GM15510 (cell line): ENCODE data around the gene TMEM108.

Experiments used
- POLR2A ChIP-seq: IDR thresholded peaks from 3 replicates; pipeline ENCODE4 v1.6.1; 2011; ENCODE audit warnings: borderline replicate concordance; ENCODE audit not compliant: insufficient read length; ENCODE audit errors: extremely low read depth

The TMEM108 gene

GRCh38 chr3:133418361-133418760 lies 380.2 kb downstream of the TMEM108 start:
- no peak for TF ChIP-seq POLR2A

DNA sequence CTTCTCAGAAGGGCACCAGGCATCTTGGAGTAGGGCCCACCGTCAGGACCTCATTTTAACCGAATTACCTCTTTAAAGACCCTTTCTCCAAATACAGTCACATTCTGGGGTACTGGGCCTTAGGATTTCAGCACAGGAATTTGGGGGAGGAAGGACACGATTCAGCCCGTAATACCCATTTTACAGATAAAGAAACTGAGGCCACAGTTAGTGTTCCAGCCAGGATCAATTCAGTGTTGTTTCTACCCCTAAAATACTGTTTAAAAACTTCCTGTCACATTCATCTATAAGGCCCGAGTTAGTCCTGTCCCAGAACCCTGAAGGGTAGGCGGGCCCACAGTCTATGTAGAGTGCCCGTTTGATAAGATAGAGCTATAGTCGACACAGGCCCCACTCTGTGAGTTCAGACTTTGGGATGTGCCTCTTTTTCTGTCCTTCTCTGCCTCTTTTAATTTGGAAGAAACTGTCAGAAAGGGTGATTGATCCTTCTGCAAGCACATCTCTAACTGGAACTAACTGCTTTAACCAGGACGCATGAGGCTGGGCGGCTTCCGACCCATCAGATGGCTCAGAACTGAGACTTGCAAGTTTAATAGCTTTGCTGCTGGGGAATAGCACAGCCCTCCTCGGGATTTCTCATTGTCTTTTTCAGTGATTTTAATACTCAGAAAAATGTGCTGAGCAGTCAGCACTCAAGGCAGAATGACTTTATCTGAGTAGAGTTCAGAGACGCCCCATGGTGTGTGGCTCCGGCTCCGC lies 381.1 kb downstream of the TMEM108 start:
- TF ChIP-seq POLR2A = no peak

DNA sequence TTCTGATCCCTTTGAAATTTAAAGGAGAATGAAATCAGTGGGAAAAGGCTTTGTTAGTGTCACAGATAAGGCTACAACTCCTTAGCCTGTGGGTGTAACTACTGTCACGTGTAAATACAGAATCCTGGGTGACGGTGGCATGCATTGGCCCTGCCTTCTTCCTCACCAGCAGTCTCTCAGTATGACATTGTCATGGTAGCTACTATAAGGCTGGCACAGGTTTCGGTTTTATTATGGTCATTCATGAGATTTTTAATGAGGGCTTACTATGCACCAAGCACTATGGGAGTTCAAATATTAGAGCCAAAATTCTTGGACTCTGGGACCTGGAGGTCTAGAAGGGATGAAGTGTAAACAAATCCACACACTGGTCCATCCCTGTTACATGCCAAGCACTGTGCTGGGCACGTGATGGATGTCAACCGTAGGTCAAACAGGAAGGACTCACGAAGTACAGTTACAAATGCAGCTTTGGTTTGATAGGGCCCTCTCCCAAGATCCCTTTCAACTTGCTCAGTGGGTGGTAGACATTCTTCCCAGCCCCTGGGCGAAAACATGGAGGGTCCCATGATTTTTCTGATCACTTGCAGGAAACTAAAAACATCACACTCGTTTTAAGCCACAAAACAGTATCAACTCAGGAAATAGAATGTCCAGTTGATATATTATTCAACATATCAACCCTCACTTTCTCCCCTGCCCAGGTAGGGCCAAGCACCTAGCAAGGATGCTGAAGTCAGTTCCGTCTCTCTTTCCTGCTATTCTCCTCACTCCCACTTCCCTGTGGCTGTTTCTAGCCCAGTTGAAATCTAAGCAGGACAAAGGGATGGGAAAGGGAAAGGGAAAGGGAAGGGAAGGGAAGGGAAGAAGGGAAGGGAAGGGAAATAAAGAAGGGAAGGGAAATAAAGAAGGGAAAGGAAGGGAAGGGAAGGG lies 387.0 kb downstream of the TMEM108 start:
- TF ChIP-seq POLR2A = peak; percentile 21

- no peak for TF ChIP-seq POLR2A
Observed at GRCh38 chr3:133425898-133426297, 387.7 kb downstream of the TMEM108 start.

DNA sequence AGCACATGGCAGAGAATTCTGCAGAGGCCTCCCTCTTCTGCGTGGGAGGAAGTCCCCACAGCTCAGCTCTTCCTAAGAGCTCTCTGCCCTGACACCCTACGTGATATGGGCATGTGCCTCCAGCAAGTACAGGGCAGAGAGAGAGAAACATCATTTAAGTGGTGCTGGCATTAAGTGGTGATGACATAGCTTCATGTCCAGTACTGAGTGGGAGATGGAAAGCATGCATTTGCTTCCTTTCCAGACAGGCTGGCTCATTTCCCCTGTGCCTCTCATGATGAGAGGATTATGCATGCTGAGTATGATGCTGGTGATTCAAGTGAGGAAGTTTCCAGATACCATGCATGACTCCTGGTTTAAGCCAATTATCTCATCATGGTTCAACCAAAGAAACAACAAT lies 388.5 kb downstream of the TMEM108 start:
- TF ChIP-seq POLR2A = no peak

DNA sequence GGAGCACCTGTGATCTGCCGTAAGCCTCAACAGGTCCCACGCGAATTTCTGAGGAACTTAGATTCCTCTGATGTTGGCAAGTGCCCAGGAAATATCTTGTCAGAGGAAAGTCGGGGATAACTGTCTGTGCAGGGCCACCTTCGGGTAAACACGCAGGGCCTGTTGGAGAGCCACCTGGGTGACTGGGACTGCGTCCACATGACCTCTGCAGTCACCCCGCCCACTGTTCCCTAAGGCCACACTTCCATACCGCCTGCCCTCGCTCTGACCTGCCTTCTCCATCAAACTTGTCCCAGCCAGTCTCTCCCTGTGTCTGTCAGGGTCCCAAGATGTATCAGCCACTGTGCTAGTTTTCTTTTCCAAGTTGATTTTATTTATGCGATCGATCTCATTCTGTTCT lies 390.4 kb downstream of the TMEM108 start:
- TF ChIP-seq POLR2A = no peak

DNA sequence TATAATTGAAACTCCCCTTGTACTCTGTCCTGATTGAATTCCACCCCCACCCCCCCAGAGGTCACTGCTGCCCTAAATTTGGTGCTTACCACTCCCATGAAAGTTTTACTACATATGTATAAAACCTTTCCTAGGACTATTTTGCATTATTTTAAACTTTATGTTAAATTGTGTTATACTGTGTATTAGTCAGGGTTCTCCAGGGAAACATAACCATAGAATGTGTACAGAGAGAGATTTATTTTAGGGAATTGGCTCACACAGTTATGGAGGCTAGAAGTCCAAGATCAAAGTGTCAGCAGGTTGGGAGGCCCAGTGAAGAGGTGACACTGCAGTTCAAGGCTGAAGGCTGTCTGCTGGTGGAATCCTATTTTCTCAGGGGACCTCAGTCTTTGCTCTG lies 390.9 kb downstream of the TMEM108 start:
- TF ChIP-seq POLR2A = no peak

DNA sequence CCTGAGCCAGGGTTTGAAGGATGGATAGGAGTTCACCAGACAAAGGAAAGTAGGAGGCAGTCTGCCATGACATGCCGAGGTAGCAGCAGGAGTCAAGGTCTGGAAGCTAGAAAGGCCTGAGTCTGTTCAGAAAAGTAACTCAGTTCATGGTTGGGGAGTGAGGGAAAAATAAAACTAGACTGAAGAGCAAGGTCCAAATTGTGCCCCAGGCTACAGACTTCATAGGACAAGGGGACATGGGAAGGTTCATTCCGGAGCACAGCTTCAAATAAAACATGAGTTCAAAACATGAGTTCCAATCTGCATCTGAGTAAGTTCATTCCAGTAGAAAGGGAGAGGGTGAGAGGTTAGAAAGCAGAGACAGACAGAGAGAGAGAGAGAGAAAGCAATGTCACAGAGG lies 401.4 kb downstream of the TMEM108 start:
- TF ChIP-seq POLR2A = no peak

GRCh38 chr3:133440652-133441051 lies 402.5 kb downstream of the TMEM108 start:
- TF ChIP-seq POLR2A = no peak

DNA sequence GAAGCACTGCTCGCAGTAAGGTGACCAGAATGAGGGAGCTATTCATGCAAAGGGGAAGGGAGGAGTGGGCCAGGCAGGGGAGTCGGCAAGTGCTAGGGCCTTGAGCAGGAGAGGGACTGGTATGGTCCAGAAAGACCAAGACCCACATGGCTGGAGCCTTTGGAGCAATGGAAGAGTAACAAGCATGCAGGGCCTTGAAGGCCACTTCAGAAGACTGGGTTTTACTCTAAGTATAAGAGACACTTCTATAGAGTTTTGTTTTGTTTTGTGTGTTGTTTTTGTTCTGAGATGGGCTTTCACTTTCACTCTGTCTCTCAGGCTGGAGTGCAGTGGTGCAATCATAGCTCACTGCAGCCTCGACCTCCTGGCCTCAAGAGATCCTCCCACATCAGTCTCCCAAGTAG lies 403.7 kb downstream of the TMEM108 start:
- TF ChIP-seq POLR2A = no peak

DNA sequence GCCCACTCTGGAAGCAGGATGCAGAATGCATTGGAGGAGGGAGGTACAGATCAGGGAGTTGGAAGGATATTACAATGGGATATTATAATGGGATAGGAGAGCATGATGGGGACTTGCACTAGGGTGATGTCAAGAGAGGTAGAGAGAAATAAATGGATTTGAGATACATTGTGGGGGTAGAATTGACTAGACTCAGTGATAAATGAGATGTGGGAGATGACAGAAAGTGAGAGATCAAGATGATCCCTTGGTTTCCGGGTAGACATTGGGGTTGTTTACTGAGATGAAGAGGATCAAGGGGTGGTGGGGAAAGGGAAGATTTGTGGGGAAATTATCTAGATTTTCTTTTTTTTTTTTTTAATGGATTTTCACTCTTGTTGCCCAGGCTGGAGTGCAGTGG lies 404.3 kb downstream of the TMEM108 start:
- no peak for TF ChIP-seq POLR2A

DNA sequence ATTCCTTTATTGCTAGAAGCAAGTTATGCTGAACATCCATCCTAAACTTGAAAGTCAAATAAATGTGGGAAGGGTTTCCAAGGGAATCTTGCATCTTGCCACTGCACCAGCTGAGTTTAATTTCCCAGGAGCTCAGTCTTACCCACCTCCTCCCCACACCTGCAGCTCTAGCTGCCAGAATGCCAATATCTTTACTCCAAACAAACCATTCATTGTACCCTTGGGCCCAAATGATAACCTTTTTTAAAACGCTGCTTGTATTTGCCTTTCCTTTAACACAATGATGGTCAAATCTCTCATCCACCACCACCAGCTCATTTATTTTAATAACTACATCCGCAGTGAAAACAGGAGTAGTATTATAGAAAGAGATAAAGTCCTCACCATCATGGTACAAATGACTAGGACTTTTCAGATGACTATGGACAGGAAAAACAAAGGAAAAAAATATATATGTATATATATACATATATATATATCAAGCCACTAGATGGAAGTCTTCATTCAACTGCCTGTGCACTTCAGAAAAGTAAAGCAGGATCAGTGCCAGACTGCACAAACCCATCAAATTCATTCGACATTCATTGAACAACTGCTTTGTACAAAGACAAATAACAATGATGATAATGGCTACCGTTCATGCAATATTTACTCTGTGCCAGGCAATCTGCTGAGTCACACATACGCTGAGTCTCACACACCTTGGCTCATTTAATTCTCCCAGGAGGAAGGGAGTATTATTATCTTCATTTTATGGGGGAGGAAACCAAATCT lies 405.6 kb downstream of the TMEM108 start:
- TF ChIP-seq POLR2A = no peak

DNA sequence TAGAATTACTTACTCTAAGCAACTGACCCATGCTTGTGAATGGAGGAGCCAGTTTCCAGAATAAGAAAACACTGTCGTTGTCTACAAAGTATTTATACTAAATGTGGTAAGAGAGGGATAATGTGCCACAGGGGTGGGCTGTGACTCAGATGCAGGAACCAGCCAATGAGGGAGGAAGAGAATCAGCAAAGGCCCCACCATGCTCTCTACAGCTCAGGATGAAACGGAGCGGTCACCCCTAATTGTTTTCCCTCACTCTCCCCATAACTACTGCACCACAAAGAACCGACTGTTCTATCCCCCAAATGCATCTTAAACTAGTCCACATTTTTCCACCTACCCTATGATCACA lies 406.2 kb downstream of the TMEM108 start:
- no peak for TF ChIP-seq POLR2A

DNA sequence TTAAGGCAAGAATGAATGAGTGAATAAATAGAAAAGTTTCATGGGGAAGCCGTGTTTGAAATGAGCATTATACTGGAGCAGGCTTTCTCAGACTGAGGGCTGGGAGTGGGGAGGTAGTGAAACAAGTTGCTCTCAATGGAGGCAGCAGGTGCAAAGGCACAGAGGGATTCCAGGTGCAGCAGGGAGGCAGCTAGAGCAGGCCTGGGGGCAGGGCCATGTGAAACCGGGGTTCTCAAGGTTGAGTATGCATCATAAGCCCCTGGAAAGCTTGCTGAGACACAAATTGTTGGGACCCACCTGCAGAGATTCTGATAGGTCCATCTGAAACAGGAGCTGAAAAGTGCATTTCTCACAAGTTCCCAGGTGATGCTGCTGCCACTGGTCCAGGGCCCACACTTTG lies 406.9 kb downstream of the TMEM108 start:
- TF ChIP-seq POLR2A = no peak
